EL (cell line): ENCODE measurements around the gene HDAC9.

Source experiments
- DNase-seq: peaks from one replicate; pipeline ENCODE4 v3.0.0-alpha.2; 2016

Gene HDAC9

DNA sequence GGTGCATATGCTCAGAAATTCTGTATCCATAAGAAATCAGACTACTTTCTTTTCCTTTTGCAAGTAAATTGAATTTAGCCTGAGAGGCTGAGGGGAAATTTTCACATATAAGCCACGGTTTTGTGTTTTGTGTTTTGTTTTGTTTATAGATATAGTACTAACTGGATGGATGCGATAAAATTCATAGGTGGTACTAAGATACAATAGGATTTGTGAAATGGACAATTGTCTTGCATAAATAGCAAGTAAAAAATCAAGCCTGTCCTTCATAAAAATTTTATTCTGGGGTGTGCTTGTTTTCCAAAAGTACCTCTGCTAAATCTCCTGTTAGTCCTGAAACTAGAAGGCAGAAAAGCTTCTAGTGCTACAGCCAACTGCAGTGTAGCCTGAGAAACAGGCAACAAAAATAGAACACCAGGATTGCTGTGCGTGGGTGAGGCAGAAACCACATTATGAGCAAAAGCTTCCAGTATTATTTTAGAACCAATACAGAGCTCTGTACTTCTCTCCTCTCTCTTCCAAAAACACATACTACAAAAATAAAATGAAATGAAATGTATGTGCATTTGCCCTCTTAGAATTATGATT is 634 bp upstream of the HDAC9 start:
- no peak for DNase-seq

DNA sequence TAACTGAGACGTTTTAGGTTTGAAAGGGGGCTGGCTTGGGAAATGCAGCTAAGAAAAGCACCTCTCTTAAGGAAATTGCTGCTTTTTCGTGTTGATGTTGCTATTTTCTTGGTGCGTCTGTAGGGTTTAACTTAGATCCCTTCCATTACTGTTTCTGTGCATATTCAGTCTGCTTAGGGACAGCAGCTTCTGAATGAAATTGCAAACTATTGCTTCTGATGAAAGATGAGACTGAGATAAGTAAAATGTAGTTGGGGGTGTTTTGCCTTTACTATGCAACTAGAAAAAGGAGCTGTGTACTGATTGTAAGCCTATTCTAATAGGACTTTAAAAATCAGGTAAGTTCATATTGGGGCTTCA is 772 bp downstream of the HDAC9 start:
- no peak for DNase-seq

DNA sequence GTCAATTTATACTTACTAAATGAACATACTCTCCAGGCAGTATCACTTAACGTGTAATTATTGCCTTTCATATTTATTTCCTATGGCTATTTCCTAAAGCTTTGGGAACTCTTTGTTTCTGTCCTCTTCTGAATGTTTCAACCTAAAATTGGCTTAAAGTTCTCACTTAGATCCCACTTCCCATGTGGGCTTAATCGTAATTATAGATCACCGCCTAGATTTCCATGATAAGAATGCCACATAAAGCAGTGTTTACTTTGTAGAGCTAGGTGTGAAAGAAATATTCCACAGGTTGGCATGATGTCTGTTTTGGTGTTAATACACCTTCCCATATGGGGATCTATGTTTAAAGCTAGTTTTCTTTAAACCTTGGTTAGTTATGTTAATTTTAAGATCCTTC is 1.5 kb downstream of the HDAC9 start:
- no peak for DNase-seq

DNA sequence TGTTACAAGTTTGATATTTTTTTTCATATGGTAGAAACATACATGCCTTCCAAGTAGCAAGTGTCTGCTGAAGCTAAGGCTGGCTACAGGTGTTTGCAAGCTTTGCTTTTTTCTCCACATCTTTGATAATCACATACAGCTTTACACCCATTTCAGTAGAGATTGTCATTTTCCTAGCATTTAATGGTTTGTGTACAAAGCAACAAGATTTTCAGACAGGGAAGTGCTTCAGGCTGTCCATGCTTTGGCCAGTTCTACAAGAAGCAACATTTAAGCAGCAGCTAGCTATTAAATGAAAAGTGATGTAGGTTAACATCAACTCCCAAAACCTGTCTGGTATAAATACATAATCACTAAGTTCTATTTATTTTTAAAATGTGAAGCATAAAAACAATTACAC is 2.3 kb downstream of the HDAC9 start:
- no peak for DNase-seq

DNA sequence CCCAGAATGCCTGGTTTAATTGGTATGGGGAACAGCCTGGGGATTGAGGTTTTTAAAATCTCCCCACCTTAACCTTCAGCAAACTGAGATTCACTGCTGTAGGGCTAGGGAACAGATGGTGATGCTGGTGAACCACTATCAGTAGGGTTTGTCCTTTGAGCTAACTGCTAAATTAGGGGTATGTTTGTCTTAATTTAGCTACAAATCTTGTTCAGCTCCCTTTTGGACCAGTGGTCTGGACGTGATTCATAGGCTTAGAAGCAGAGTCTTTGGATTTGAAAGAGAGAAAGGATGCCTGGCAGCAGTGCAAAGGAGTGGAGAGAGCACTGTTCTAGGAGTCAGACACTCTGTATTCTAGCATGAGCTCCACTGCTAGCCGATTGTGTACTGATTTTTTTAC is 2.8 kb downstream of the HDAC9 start:
- DNase-seq = no peak

DNA sequence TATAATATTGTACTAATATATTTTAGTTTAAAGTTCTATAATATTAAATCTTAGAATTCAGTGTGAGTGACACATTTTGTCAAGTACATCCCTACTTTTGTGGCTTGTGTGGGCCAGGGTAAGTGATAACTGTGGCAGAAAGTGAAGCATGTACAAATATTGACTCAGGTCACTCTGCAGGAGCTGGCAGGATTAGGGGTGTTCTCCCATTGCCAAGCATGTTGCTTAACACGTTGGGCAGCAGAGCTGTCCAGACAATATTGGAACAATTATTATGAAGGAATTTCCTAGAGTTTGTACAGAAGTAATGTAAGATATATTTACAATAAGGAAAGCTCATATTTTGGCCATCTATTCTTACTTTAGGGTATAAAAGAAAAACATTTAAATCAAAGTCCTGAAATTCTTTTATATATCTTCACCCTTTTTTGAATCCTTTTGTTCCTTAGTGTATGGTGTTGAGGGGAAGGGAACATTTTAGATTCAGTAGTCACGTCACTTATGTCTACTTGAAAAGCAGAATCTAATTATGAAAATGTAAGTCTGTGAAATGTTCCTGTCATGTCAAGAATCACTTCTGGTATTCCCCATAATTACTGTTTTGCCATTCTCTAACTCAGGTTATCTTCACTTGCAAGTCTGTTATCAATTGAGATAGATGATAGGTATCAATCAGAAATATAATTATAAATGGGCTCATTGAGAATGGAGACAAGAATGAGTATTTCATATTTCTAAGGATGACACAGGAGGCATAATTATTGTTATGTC is 4.0 kb downstream of the HDAC9 start:
- DNase-seq = no peak

DNA sequence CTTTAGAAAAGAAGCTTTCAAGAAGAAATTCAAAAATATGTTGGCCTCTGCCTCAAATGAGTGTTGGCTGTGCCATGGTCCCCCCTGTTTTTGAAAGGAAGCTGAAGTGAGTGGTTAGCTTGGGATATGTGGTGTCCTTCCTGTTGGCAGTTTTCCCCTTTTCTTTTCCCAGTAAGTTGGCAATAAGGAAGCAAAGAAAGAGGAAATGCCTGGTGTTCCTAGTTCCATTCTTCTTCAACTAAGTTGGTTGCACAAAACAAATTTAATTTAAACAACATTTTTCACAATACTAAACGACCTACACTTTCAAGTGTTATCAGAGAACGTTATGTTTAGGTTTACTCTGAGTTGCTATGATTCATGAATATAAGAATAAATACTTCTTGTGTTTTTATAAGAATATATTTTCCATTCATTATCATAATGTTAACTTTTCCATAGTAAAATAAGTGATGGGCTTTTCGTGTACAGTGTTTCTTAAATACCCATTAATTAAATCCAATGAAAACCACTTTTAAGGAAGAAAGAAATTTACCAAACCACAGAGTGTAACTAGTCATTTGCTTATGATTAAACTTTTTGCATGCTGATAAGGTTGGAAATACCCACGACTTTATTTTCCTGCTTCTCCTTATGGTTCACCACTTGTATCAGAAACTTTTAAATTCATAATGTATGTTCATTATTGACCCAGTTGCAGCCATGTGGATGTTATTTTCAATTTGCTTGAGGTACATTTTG is 7.7 kb downstream of the HDAC9 start:
- DNase-seq = no peak

DNA sequence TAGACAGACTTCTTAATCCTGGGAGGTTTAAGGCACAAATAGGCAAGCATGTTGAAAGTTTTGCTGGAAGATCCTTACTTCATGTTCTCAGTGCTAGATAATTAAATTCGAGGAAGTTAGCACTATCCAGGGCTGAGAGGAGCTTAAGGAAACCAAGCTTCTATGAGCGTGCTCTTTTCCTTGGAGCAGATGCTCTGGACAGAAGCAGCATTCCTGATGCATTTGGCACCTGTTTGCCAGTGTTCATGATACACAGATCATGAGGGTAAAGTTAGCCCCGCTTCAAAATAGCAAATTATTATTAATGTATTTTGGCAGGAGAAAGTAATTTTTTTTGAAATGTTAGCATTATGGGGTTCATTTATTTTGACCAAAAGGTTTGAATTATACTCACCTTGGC is 9.4 kb downstream of the HDAC9 start:
- DNase-seq = no peak

DNA sequence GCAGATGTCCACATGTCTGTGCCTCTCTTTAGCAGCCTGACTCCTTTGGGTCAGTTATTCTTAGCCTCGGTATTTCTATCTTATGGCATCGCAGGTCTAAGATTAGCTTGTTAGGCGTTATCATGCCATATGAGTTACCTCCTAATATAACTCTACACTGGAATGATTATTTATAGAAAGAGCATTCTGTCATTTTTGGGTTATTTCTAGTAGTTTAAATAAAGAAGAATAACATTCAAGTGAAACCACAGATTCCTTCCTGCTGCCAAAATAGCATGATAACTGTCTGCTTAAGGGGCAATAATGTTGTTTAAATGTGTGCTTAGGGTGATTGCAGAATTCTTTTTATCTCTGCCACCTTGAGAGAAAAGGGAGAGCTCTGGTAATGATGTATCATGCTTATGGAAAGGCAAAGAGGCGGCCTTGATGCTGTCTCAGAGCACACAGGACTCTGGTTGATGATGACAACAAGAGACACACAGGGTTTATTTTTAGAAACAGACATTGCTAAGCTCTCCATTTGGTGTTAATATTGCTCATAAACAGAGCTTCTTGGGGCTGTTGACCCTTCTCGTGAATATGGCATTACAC is 10.4 kb downstream of the HDAC9 start:
- peak; percentile 44 for DNase-seq

DNA sequence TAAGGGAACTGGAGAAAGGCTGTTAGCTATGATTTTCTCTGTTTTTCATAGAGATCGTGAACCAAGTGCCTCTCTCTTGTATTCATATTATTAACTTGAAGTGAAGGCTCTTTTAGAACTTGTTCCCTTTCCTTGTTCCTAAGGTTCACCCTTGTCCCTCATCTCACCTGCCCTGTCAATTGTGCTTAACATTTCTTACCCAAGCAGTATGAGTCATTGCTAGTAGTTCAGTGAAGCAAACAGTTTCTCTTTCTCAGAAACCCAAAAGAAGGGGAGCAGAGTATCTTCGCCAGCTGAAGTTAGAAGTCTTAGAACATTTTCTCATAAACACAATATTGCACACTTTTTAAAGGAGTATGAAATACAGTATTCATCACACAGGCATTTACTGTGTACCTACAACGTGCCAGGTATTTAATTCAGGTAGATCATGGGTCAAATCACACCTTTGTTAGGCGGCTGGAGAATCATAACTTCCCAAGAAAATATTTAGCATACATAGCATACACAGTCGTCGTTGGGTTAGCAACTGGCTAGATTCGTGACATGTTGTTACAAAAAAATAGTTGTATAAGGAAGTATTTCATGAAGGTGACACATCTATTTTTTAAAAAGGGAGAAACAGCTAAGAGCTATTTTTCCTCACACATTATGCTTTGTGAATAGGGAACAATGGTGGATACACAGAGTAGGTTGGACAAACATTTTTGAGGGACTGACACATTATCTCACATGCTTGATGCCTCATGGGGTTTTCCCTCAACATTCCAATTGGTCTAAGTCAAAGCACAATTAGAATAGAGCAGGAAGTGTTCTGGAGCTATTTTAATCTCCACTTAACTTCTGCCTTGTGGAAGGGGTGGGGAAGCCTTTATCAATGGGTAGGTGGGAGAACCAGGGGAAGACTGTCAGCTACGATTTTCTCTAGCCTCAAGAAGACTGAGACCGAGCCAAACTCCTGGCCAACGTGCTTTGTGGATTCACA is 13.2 kb downstream of the HDAC9 start:
- DNase-seq = peak; percentile 97

DNA sequence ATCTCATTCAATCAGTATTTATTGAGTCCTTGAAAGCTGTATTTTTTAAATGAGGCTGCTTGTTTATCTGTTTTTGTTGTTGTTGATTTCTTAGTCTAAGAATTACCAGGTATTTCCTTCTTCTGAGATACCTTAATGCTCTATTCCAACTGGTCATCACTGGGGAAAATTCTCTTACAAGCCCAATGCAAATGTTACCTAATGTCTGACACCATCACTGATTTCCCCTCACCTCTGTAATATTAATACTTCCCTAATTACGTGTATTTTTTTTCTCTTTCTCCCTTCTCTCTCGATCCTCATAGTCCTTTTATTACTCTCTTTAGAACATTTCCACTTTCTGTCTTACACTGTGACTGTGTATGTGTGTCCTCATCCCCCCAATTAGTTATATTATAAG is 13.9 kb downstream of the HDAC9 start:
- DNase-seq = no peak

DNA sequence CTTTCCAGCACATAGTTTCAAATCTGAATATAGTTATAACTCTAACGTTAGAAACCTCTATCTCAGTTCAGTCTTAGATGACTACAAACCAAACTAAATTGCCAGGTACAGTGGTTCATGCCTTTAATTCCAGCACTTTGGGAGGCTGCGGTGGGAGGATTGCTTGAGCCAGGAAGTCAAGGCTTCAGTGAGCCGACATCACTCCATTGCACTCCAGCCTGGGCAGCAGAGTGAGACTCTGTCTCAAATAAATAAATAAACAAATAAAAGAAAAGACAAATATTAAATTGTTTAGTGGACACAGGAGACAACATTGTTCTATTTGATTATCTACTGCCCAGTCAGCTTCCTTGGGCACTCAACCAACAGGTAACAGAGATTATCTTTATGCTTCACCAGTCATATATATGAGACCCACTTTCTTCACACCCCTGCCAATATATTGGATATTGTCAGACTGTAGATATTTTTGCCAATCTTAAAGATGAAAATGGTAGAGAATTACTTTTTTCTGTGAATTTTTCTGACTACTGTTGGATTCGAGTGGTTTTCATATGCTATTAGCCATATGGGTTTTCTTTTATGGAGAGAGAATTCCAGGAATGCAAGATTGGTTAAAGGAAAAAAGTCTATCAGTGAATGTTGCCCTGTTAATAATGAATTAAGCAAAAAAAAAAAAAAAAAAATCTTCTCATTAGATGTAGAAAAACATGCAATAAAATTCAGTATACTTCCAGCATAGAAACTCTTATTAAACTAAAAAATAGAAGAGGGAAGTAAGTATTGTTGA is 16.0 kb downstream of the HDAC9 start:
- DNase-seq = no peak

DNA sequence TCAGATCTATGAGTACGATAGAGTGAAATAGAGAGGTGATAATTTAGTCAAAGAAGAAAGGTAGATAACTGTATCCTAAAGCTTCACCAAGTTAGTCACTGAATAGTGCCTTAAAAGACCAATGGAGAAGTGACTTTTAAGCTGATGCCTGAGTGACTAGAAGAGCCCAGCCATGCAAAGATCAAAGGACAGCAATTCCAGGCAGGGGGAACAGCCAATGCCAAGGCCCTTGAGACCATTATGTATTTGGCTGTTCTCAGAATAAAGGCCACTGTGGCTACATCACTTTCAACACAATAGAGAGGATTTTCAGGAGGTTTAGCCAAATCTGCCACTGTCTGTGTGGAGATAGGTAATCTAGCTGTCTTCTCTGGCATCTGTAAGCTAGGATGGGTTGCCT is 17.8 kb downstream of the HDAC9 start:
- no peak for DNase-seq

DNA sequence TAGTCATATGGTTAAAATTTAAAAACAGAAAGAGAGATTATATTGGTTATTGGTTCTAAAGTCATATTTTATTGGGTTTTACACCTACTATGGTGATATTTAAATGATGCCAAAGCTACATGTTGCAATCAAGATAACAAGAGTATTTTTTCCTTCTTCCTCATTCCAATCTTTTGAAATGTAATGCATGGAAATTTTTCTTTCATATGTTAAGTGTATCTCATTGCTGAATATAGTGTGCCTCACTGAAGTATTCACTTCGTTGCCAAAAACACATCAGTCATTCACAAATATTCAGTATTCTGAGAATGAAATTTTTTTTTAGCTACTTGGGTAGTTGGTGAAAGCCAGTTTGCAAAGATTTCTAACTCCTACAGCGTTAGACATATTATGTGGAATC is 19.5 kb downstream of the HDAC9 start:
- DNase-seq = peak; percentile 63

DNA sequence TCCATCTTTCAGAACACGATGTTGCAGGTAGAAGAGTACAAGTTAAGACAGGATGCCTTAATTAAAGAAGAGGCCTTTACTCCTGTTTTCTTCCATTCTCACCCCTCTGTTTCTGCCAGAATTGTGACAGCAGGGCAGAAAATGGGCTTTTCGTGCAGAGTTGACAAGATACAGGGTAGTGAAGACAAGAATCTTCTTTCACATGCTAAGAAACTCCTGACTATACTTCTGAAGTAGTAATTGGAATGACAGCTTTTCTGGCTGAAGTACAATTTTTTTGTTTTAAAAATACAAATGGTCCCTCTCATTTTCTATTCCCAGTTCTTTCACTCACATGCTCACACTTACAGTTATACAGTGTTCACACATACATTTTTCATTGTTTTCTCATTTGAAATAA is 22.1 kb downstream of the HDAC9 start:
- DNase-seq = no peak

DNA sequence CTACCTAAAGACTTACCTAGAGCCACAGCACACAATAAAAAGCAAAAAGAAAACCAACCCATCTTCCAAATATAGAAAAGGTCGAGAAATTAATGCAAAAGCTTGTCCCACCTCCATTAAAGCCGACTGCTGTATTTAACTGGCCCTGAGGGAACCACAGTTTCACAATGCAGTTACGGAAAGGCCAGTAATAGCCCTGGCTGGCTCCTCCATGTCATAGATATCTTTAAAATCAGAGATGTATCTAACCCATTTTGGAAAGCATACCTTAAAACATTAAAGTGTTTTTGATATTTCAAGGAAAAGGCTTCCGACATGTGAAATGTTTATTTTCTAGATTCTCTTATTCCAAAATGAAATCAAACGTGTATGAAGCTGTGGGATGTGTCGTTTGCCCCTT is 23.0 kb downstream of the HDAC9 start:
- DNase-seq = no peak

DNA sequence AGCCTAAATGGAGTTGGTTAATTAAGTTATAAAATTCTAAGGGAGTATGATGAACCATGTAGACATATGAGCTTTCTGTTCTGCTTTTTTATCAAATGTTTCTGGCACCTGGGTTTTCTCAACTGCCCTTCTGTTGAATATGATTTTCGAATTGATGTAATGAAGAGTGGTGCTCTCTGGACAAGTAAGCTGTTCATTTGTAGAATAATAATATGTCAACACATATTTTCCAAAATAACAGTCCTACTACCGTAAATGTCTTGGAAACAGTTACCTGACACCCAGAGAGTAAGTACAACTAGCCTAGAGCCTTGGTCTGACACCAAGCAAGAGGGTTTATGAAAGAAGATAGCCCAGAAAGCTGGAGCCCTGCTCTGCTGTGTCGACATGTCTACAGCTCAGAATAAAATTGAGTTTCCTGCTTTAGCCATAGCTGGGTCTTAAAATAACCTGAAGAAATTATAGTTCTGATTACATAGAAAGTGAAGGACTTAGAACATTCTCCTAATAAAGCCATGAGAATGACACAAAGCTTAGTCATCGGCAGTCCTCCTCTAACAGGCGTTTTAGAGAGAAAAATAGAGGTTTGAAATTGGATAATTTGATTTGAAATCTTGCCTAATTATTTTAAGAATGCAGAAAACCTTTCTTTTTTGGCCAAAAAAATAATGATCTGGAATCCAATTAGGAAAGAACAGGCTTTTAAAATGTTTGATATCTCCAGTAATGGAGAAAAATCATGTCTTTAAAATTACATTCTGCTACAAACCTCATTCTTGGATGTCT is 25.1 kb downstream of the HDAC9 start:
- DNase-seq = peak; percentile 73

DNA sequence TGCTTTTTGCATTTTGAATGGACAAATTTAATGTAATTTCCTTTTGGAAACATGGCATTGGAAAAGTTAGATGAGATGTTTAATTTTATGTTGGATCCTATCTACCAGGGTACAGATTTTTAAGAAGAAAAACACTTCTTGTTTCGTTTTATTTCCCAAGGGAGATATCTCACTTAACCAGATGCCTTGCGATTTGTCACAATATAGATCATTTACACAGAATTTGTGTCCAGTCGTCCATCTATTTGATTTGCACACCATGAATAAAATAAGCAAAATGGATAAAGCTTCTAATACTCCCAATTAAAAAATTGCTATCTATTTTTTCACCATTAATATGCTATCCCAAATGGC is 25.7 kb downstream of the HDAC9 start:
- no peak for DNase-seq

DNA sequence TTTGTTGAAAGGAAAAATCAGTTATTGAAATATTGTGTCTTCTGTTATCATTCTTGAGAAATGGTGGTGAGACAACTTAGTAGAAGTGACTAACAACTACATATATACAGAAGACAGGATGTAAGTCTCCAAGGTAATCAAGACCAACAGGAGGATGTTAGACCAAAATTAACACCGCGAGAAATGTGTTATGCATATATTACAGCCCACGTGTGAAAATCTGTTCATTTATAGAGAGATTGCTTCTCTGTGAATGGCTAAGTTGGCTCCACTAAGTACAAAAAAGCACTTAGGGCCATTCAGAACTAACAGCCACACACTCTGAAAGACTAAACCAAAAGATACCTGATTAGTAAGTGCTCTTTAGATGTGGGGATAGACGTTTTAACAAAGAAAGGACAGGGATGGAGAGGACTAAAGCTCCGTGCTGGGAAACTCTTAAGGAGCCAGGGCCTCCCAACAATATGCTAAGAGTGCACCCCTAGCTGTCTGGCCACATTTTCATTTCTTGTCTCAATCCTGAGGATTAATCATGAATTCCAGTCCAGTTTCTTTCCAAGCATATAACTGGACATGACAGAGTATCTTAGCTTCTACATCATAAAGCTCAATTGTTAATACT is 26.5 kb downstream of the HDAC9 start:
- no peak for DNase-seq

DNA sequence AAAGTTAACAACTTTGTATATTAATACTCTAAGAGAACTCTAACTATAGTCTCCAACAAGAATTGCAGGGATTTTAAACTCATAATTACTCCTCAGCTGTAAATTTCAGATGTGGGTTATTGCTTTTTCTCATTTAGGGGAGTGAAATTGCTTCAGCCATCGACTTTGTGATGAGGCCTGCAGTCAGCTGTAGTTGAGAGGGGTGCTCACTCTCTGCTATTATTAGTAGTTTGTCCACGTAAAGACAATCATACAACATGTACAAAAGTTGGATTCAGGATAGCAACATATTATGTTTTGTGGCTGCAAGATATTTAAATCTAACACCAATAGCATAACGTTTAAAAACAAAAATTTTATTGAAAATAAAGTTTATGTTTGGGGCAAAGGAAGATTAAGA is 28.7 kb downstream of the HDAC9 start:
- no peak for DNase-seq
